MM.1S (cell line): ENCODE measurements around the gene MLPH.

Source experiments
- DNase-seq: peaks from one replicate; pipeline ENCODE4 v3.0.0-alpha.2; 2015
- H2AFZ ChIP-seq: fragments of 300-600 bp; sonication (generic); 2 replicates; pipeline ENCODE4 v1.6.0; 2016; ENCODE audit warnings: antibody characterized with exemption, low read length
- H3F3A ChIP-seq: fragments of 300-600 bp; sonication (generic); 2 replicates; pipeline ENCODE4 v1.6.1; 2016; ENCODE audit warnings: mild to moderate bottlenecking, antibody characterized with exemption, low read length, moderate library complexity, mixed read lengths; ENCODE audit not compliant: insufficient read depth
- H3K27ac ChIP-seq: fragments of 300-600 bp; sonication (generic); 2 replicates; pipeline ENCODE4 v1.5.1; 2016; ENCODE audit warnings: mild to moderate bottlenecking, low read length
- H3K27me3 ChIP-seq: fragments of 300-600 bp; sonication (generic); replicated peaks from 2 replicates; pipeline ENCODE4 v1.6.0; 2016; ENCODE audit warnings: low read length; ENCODE audit not compliant: insufficient read depth
- H3K36me3 ChIP-seq: fragments of 300-600 bp; sonication (generic); replicated peaks from 2 replicates; pipeline ENCODE4 v1.6.1; 2016; ENCODE audit warnings: mild to moderate bottlenecking, low read length, mixed read lengths; ENCODE audit not compliant: insufficient read depth
- H3K4me1 ChIP-seq: fragments of 300-600 bp; sonication (generic); 2 replicates; pipeline ENCODE4 v1.6.1; 2016; ENCODE audit warnings: low read length, mixed read lengths
- H3K4me2 ChIP-seq: fragments of 300-600 bp; sonication (generic); 2 replicates; pipeline ENCODE4 v1.6.0; 2016; ENCODE audit warnings: low read depth, low read length
- H3K4me3 ChIP-seq: fragments of 300-600 bp; sonication (generic); 2 replicates; pipeline ENCODE4 v1.5.1; 2016; ENCODE audit warnings: low read length, mixed read lengths
- H3K79me2 ChIP-seq: fragments of 300-600 bp; sonication (generic); 2 replicates; pipeline ENCODE4 v1.6.1; 2016; ENCODE audit warnings: mixed run types, low read length, mixed read lengths
- H3K9ac ChIP-seq: fragments of 300-600 bp; sonication (generic); 2 replicates; pipeline ENCODE4 v1.6.1; 2016; ENCODE audit warnings: low read length, mixed read lengths
- H3K9me2 ChIP-seq: fragments of 300-600 bp; sonication (generic); replicated peaks from 2 replicates; pipeline ENCODE4 v1.6.1; 2016; ENCODE audit warnings: mild to moderate bottlenecking, low read length, mixed read lengths; ENCODE audit not compliant: insufficient read depth
- H3K9me3 ChIP-seq: fragments of 300-600 bp; sonication (generic); replicated peaks from 2 replicates; pipeline ENCODE4 v1.6.1; 2016; ENCODE audit warnings: mild to moderate bottlenecking, low read length, mixed read lengths; ENCODE audit not compliant: insufficient read depth
- H4K20me1 ChIP-seq: fragments of 300-600 bp; sonication (generic); 2 replicates; pipeline ENCODE4 v1.6.1; 2016; ENCODE audit warnings: mild to moderate bottlenecking, low read length, moderate library complexity, mixed read lengths; ENCODE audit not compliant: insufficient read depth
- EZH2 ChIP-seq: fragments of 300-600 bp; sonication (generic); optimal IDR thresholded peaks from 2 replicates; pipeline ENCODE3; 2017; ENCODE audit warnings: low read depth, mild to moderate bottlenecking, antibody characterized with exemption, low read length, mixed read lengths
- EZH2phosphoT487 ChIP-seq: fragments of 300-600 bp; sonication (generic); IDR thresholded peaks from 2 replicates; pipeline ENCODE4 v1.6.1; 2018; ENCODE audit warnings: antibody characterized with exemption, low read length
- TF ChIP-seq, protein P1 (sequence below): fragments of 300-600 bp; sonication (generic); IDR thresholded peaks from 2 replicates; pipeline ENCODE4 v1.5.1; 2016; ENCODE audit warnings: antibody characterized with exemption, low read length, mixed read lengths

MLPH gene

DNA sequence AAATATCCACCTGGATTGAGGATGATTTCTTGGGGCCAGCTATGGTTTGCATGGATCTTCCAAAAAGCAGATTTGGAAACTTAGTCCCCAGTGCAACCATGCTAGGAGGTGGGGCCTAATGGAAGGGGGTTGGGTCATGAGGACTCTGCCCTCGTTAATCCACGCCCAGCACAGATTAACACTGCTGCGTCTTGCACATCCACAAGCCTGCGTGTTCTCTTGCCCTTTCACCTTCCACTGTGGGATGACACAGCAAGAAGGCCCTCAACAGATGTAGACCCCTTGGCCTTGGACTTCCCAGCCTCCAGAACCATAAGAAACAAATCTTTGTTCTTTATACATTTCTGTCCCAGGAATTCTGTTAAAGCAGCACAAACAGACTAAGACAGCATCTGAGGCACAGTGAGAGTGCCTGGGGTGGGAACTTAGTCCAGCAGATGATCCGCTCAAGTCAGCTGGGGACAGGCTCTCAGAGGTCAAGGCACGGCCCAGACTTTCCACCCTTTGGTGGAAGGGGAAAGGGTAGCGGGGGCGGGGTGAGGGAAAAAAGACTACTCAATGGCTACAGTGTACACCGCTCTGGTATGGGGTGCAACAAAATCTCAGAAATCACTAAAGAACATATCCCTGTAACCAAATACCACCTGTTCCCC lies 101.1 kb downstream of the MLPH start:
- no peak overlapping the region for H3K27ac ChIP-seq
- no peak overlapping the region for H3K9ac ChIP-seq
- H3K27me3 ChIP-seq, result no peaks in the 10 kb centered on the region
- no peaks in the 10 kb centered on the region for H4K20me1 ChIP-seq
- H3K4me3 ChIP-seq, result no peak overlapping the region
- no peaks in the 10 kb centered on the region for H3K79me2 ChIP-seq
- no peaks in the 10 kb centered on the region for H3K9me3 ChIP-seq
- no peak overlapping the region for H3K4me2 ChIP-seq
- no peaks in the 10 kb centered on the region for H3K36me3 ChIP-seq
- no peak for DNase-seq
- no peaks in the 10 kb centered on the region for H3F3A ChIP-seq
- H3K9me2 ChIP-seq, result no peaks in the 10 kb centered on the region
- no peaks in the 10 kb centered on the region for H3K4me1 ChIP-seq
- no peak overlapping the region for H2AFZ ChIP-seq
- TF ChIP-seq, protein P1, sequence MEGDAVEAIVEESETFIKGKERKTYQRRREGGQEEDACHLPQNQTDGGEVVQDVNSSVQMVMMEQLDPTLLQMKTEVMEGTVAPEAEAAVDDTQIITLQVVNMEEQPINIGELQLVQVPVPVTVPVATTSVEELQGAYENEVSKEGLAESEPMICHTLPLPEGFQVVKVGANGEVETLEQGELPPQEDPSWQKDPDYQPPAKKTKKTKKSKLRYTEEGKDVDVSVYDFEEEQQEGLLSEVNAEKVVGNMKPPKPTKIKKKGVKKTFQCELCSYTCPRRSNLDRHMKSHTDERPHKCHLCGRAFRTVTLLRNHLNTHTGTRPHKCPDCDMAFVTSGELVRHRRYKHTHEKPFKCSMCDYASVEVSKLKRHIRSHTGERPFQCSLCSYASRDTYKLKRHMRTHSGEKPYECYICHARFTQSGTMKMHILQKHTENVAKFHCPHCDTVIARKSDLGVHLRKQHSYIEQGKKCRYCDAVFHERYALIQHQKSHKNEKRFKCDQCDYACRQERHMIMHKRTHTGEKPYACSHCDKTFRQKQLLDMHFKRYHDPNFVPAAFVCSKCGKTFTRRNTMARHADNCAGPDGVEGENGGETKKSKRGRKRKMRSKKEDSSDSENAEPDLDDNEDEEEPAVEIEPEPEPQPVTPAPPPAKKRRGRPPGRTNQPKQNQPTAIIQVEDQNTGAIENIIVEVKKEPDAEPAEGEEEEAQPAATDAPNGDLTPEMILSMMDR, result no peak
- TF ChIP-seq EZH2phosphoT487 (no peak), EZH2 (no peak)

DNA sequence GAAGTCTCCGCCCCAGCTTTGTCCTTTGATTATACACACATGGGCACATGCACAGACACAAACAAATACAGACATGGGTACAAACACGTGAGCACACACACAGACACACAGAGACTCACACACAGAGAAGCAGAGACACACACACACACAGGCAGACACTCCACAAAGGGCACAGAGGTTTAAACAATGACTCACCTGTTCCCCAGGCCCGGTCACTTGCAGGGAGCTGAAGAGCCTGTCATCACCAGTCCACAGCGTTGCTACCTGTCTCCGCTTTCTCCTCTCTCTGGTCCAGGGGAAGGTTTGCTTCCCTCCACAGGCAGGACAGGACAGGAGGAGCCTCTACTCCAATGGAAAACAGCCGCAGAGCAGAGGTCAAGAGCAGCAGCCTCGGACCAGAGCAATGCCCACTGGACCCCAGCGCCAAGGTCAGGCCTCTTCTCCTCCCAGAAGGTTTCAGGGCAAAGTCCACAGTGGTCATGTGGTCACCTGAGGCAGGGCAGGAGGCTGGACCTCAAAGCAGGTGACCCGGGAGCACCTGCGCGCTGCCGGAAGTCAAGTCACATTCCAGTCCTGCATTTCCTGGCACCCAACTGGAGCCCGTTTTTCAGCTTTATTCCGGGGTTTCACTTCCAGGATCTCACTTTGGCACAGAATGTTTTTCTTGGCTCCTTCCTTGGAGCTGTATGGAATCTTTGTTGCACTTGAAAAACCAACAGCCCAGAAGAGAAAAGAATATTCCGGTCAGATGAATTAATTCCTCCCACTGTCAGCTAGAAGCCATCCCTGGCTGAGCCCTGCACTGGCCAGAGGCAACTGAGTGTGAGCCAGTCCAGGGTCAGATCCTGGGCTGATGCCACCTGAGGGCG lies 103.5 kb downstream of the MLPH start, which contains the start of gene RAB17:
TSS of gene RAB17 (minus strand) at position 463 of the 869 bp plus-strand sequence. CDS start 4,580 bp downstream, outside the sequence.
- Histone ChIP-seq H3K4me2 (no peak within 1 kb of the TSS), H2AFZ (no peak within 1 kb of the TSS), H3K36me3 (no peaks in the 10 kb centered on the region), H3K27me3 (no peaks in the 10 kb centered on the region), H3K9me3 (no peaks in the 10 kb centered on the region), H3K79me2 (no peaks in the 10 kb centered on the region), H3K4me1 (no peaks in the 10 kb centered on the region), H3K4me3 (no peak within 1 kb of the TSS), H4K20me1 (no peaks in the 10 kb centered on the region), H3F3A (no peaks in the 10 kb centered on the region), H3K9ac (no peak within 1 kb of the TSS), H3K27ac (no peak within 1 kb of the TSS), H3K9me2 (no peaks in the 10 kb centered on the region)
- DNase-seq, result no peak
- TF ChIP-seq, protein P1, result no peak
- TF ChIP-seq EZH2phosphoT487 (no peak), EZH2 (no peak)

DNA sequence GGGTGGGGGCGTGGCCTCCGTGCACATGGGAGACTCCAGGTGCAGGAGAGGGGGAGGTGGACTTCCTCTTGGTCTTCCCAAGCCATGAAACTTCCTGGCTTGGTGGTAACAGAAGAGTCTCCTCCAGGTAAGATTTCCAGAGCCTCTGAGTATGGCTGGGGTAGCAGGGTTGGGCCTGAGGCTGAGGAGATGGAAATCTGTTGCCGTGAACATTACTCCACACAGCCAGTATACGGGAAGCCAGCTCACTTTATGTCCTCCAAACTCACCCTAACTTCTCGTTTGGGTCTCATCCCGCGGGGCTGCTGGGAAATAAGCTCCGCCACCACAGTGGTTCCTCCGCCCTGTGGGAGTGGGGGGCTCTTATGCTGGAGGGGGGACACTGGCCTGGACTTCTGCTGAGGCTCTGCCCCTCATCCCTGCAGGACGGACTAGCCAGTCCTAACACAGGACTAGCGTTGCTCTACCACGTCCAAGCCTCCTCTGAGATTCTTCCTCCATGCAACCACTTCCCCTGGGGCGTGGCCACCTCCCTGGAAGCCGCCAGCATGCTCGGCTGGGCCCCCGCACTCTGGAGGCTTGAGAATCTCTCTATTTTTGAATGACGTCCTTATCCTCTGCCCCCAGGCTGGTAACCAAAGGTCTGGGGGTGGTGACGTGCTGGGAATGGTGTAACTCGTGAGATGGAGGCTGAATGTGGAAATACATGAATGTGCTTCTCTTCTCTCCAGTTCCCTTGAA lies 104.3 kb downstream of the MLPH start:
- H3K79me2 ChIP-seq, result no peaks in the 10 kb centered on the region
- H3K27me3 ChIP-seq, result no peaks in the 10 kb centered on the region
- H3K9me3 ChIP-seq, result no peaks in the 10 kb centered on the region
- DNase-seq, result no peak
- TF ChIP-seq EZH2 (no peak), EZH2phosphoT487 (no peak)
- TF ChIP-seq, protein P1, result no peak
- no peak overlapping the region for H3K27ac ChIP-seq
- H3K4me3 ChIP-seq, result no peak overlapping the region
- no peaks in the 10 kb centered on the region for H3K36me3 ChIP-seq
- no peaks in the 10 kb centered on the region for H3K4me1 ChIP-seq
- H3K4me2 ChIP-seq, result no peak overlapping the region
- no peak overlapping the region for H3K9ac ChIP-seq
- no peak overlapping the region for H2AFZ ChIP-seq
- H3K9me2 ChIP-seq, result no peaks in the 10 kb centered on the region
- no peaks in the 10 kb centered on the region for H4K20me1 ChIP-seq
- H3F3A ChIP-seq, result no peaks in the 10 kb centered on the region
